ENCODE measurements around the gene AOAH. TPM values are rescaled to one million over a fixed set of nuclear protein-coding genes. Genes with fewer than 3 reads are reported as not detected.

Gene AOAH
- total RNA-seq, 1 experiment from 2014 or later, result not detected

- DNase-seq (ENCODE audit: low spot score), result no peak
- Histone ChIP-seq H3K9me3 (ENCODE audit: low read depth, low read length, poor library complexity, severe bottlenecking) (no peaks in the 10 kb centered on the region), H3K36me3 (ENCODE audit: insufficient read depth, low read length, poor library complexity, severe bottlenecking) (no peaks in the 10 kb centered on the region), H3K27me3 (replicated peaks; ENCODE audit: insufficient read depth, low read depth, low read length, poor library complexity) (peaks cover 14% of the 10 kb centered on the region), H3K27ac (ENCODE audit: low read depth, low read length, poor library complexity, severe bottlenecking) (no peak overlapping the region), H3K4me1 (ENCODE audit: insufficient read depth, low read length, poor library complexity, severe bottlenecking) (no peaks in the 10 kb centered on the region), H3K4me3 (ENCODE audit: low read depth, low read length, poor library complexity, severe bottlenecking) (no peak overlapping the region)
- CTCF ChIA-PET, result no interaction called here
- intact Hi-C loops (cut with micrococcal nuclease; ENCODE audit: unreplicated experiment), result no loop called here
- no TSS peak for BruUV-seq (replicated peaks)
- TF ChIP-seq EZH2 (IDR thresholded peaks at IDR 0.05; ENCODE audit: borderline replicate concordance, low read depth, low read length, poor library complexity, severe bottlenecking), result no peak
- TF ChIP-seq, protein P1, sequence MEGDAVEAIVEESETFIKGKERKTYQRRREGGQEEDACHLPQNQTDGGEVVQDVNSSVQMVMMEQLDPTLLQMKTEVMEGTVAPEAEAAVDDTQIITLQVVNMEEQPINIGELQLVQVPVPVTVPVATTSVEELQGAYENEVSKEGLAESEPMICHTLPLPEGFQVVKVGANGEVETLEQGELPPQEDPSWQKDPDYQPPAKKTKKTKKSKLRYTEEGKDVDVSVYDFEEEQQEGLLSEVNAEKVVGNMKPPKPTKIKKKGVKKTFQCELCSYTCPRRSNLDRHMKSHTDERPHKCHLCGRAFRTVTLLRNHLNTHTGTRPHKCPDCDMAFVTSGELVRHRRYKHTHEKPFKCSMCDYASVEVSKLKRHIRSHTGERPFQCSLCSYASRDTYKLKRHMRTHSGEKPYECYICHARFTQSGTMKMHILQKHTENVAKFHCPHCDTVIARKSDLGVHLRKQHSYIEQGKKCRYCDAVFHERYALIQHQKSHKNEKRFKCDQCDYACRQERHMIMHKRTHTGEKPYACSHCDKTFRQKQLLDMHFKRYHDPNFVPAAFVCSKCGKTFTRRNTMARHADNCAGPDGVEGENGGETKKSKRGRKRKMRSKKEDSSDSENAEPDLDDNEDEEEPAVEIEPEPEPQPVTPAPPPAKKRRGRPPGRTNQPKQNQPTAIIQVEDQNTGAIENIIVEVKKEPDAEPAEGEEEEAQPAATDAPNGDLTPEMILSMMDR (conservative IDR thresholded peaks at IDR 0.05; ENCODE audit: low read depth, low read length), result no peak
- POLR2A ChIA-PET (ENCODE audit: low non-redundant PET), result no interaction called here
Measured at GRCh38 chr7:36711256-36711655, 13.0 kb downstream of the AOAH start.

- DNase-seq (ENCODE audit: low spot score), result no peak
- peaks cover 14% of the 10 kb centered on the region for H3K27me3 ChIP-seq (replicated peaks; ENCODE audit: insufficient read depth, low read depth, low read length, poor library complexity)
- TF ChIP-seq, protein P1 (conservative IDR thresholded peaks at IDR 0.05; ENCODE audit: low read depth, low read length), result no peak
- TF ChIP-seq EZH2 (IDR thresholded peaks at IDR 0.05; ENCODE audit: borderline replicate concordance, low read depth, low read length, poor library complexity, severe bottlenecking), result no peak
- H3K4me3 ChIP-seq (ENCODE audit: low read depth, low read length, poor library complexity, severe bottlenecking), result no peak overlapping the region
- H3K9me3 ChIP-seq (ENCODE audit: low read depth, low read length, poor library complexity, severe bottlenecking), result no peaks in the 10 kb centered on the region
- no peak overlapping the region for H3K27ac ChIP-seq (ENCODE audit: low read depth, low read length, poor library complexity, severe bottlenecking)
- intact Hi-C loops (cut with micrococcal nuclease; ENCODE audit: unreplicated experiment), result no loop called here
- POLR2A ChIA-PET (ENCODE audit: low non-redundant PET), result no interaction called here
- CTCF ChIA-PET, result no interaction called here
- H3K36me3 ChIP-seq (ENCODE audit: insufficient read depth, low read length, poor library complexity, severe bottlenecking), result no peaks in the 10 kb centered on the region
- no TSS peak for BruUV-seq (replicated peaks)
- no peaks in the 10 kb centered on the region for H3K4me1 ChIP-seq (ENCODE audit: insufficient read depth, low read length, poor library complexity, severe bottlenecking)
Measured at GRCh38 chr7:36710186-36710791, 14.0 kb downstream of the AOAH start.

GRCh38 chr7:36708767-36709166 is 15.5 kb downstream of the AOAH start:
- H3K27me3 ChIP-seq (replicated peaks; ENCODE audit: insufficient read depth, low read depth, low read length, poor library complexity), result peaks cover 14% of the 10 kb centered on the region
- intact Hi-C loops (cut with micrococcal nuclease; ENCODE audit: unreplicated experiment), result no loop called here
- POLR2A ChIA-PET (ENCODE audit: low non-redundant PET), result no interaction called here
- TF ChIP-seq, protein P1 (conservative IDR thresholded peaks at IDR 0.05; ENCODE audit: low read depth, low read length), result no peak
- no peak for TF ChIP-seq EZH2 (IDR thresholded peaks at IDR 0.05; ENCODE audit: borderline replicate concordance, low read depth, low read length, poor library complexity, severe bottlenecking)
- CTCF ChIA-PET, result no interaction called here
- no peaks in the 10 kb centered on the region for H3K9me3 ChIP-seq (ENCODE audit: low read depth, low read length, poor library complexity, severe bottlenecking)
- DNase-seq (ENCODE audit: low spot score), result no peak
- no peaks in the 10 kb centered on the region for H3K4me1 ChIP-seq (ENCODE audit: insufficient read depth, low read length, poor library complexity, severe bottlenecking)
- H3K4me3 ChIP-seq (ENCODE audit: low read depth, low read length, poor library complexity, severe bottlenecking), result no peak overlapping the region
- no TSS peak for BruUV-seq (replicated peaks)
- no peak overlapping the region for H3K27ac ChIP-seq (ENCODE audit: low read depth, low read length, poor library complexity, severe bottlenecking)
- H3K36me3 ChIP-seq (ENCODE audit: insufficient read depth, low read length, poor library complexity, severe bottlenecking), result no peaks in the 10 kb centered on the region
